Activated T-helper 1 cell treated with anti-CD3 and anti-CD28 coated beads, Interleukin-2, amount 50 U/mL, for 16 hours (primary cell): ENCODE measurements around the gene ARAP1.

Source experiments
- DNase-seq, 2 donors: peaks; one replicate each; pipeline ENCODE4 v3.0.0-alpha.2; 2020; ENCODE audit warnings: low read depth in 1 of 2, low spot score in 1 of 2

Gene ARAP1

GRCh38 chr11:72642043-72642883 is 109.9 kb downstream of the ARAP1 start:
- DNase-seq = no peak

GRCh38 chr11:72641522-72642042 is 110.6 kb downstream of the ARAP1 start:
- no peak for DNase-seq

GRCh38 chr11:72639502-72640375 is 112.5 kb downstream of the ARAP1 start:
- no peak for DNase-seq

GRCh38 chr11:72637926-72638325 is 114.3 kb downstream of the ARAP1 start:
- no peak for DNase-seq

- DNase-seq = no peak
These were observed 115.0 kb downstream of the ARAP1 start for GRCh38 chr11:72637198-72637597.

- no peak for DNase-seq
These were observed 115.8 kb downstream of the ARAP1 start for GRCh38 chr11:72636376-72636775.

GRCh38 chr11:72635933-72636332 is 116.3 kb downstream of the ARAP1 start:
- DNase-seq = no peak

GRCh38 chr11:72635309-72635915 is 116.8 kb downstream of the ARAP1 start:
- no peak for DNase-seq
